Measurements from ENCODE around the gene SERP2. TPM values are rescaled to one million over a fixed set of nuclear protein-coding genes. Genes with fewer than 3 reads are reported as not detected.

Gene SERP2
- total and polyA plus RNA-seq, 9 of the 15 experiments (the other 6 are each of a cell fraction or from before 2014, with no cell fraction given), result 0.13 TPM; not detected in 8

DNA sequence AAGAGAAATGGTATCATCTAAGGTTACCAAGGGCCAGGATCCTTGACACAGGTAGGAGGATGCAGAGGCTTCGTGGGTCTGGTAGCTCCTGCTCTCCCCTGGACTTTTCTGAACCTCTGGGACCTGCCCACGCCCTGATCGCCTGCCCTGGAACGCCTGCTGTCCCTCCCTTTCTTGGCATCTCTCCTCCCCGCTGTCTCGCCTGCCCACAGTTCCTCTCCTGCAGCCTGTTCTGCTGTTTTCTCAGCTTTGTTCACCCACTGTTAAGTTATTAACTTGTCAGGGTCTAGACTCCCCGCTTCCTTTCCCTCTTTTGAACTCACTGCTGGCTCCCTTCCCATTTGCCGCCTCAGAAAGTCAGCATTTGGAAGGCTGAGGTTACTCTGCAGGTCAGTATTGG lies 19.8 kb downstream of the SERP2 start (continued):
- TF ChIP-seq YY1 (IDR thresholded peaks at IDR 0.05; ENCODE audit: borderline replicate concordance in 1 of 3, control insufficient read depth in 1 of 3, extremely low read depth in 1 of 3, insufficient read depth in 3 of 3, insufficient read length in 1 of 3, insufficient replicate concordance in 2 of 3, low read depth in 1 of 3, low read length in 2 of 3) (no peak), FOXA1 (IDR thresholded peaks at IDR 0.05; ENCODE audit: borderline replicate concordance) (no peak), PML (IDR thresholded peaks at IDR 0.05; ENCODE audit: low read length) (no peak)
- TF ChIP-seq, protein P1, sequence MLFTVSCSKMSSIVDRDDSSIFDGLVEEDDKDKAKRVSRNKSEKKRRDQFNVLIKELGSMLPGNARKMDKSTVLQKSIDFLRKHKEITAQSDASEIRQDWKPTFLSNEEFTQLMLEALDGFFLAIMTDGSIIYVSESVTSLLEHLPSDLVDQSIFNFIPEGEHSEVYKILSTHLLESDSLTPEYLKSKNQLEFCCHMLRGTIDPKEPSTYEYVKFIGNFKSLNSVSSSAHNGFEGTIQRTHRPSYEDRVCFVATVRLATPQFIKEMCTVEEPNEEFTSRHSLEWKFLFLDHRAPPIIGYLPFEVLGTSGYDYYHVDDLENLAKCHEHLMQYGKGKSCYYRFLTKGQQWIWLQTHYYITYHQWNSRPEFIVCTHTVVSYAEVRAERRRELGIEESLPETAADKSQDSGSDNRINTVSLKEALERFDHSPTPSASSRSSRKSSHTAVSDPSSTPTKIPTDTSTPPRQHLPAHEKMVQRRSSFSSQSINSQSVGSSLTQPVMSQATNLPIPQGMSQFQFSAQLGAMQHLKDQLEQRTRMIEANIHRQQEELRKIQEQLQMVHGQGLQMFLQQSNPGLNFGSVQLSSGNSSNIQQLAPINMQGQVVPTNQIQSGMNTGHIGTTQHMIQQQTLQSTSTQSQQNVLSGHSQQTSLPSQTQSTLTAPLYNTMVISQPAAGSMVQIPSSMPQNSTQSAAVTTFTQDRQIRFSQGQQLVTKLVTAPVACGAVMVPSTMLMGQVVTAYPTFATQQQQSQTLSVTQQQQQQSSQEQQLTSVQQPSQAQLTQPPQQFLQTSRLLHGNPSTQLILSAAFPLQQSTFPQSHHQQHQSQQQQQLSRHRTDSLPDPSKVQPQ (CRISPR knock-in tag; IDR thresholded peaks at IDR 0.05; ENCODE audit: borderline replicate concordance), result no peak
- TF ChIP-seq, protein P2, sequence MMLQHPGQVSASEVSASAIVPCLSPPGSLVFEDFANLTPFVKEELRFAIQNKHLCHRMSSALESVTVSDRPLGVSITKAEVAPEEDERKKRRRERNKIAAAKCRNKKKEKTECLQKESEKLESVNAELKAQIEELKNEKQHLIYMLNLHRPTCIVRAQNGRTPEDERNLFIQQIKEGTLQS (IDR thresholded peaks at IDR 0.05), result no peak
- TF ChIP-seq, protein P2 (CRISPR knock-in tag; conservative IDR thresholded peaks at IDR 0.05), result no peak

DNA sequence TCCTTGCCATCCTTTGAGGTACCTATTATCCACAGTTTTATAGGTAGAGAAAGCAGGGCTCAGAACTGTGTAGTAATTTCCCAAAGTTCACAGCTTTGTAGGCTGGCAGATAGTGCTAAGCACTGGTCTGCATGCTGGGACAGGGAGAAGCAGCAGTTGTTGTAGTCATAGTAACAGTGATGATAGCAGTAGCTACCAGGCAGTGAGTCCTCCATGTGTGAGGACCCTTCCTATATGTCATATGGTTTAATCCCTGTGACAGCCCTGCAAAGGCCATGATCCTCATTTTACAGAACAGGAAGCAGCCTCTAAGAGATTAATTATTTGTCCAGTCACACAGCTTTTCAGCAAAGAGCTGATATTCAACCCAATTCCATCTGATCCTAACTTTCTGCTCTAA lies 21.0 kb downstream of the SERP2 start:
- peaks cover 23 to 35% of the 10 kb centered on the region in 2 experiments; a peak in 4 of 5 replicates for H3K4me1 ChIP-seq (replicated peaks in 1 of 2; ENCODE audit: control insufficient read depth in 2 of 2, insufficient read depth in 2 of 2, low read length in 2 of 2)
- in situ Hi-C loops (cut with MboI), result no loop called here
- POLR2A ChIA-PET, result no interaction called here
- H4K20me1 ChIP-seq (replicated peaks; ENCODE audit: control insufficient read depth, insufficient read depth, low read length), result no peaks in the 10 kb centered on the region
- H3K4me2 ChIP-seq (ENCODE audit: insufficient read depth, low read length), result no peak overlapping the region
- H3K27ac ChIP-seq (ENCODE audit: extremely low read depth, low read depth, low read length), result no peak overlapping the region
- intact Hi-C loops (cut with micrococcal nuclease), result no loop called here
- H3K27me3 ChIP-seq (ENCODE audit: control insufficient read depth in 2 of 2, insufficient read depth in 2 of 2, low read length in 2 of 2), result no peaks in the 10 kb centered on the region
- no peak overlapping the region for H2AFZ ChIP-seq (ENCODE audit: low read depth, low read length)
- H3K9me3 ChIP-seq (replicated peaks; ENCODE audit: control insufficient read depth, insufficient read depth, low read depth, low read length), result no peaks in the 10 kb centered on the region
- H3K9me1 ChIP-seq (ENCODE audit: control insufficient read depth, insufficient read depth, low read length), result no peaks in the 10 kb centered on the region
- H3K9ac ChIP-seq (ENCODE audit: insufficient read depth in 1 of 2, low read depth in 2 of 2, low read length in 2 of 2), result no peak overlapping the region
- no peak for DNase-seq (ENCODE audit: extremely low read depth in 1 of 4, low spot score in 3 of 4)
- no peak for ATAC-seq
- CTCF ChIA-PET (ENCODE audit: low intra/inter-chr PET ratio), result no interaction called here
- no peaks in the 10 kb centered on the region for H3K79me2 ChIP-seq (ENCODE audit: control insufficient read depth, insufficient read depth, low read length)
- no peak overlapping the region for H3K4me3 ChIP-seq
- H3K36me3 ChIP-seq (ENCODE audit: control insufficient read depth, insufficient read depth, low read length), result no peaks in the 10 kb centered on the region
- no peak for FAIRE-seq
- no TSS peak for BruUV-seq (replicated peaks)
- TF ChIP-seq, protein P3, sequence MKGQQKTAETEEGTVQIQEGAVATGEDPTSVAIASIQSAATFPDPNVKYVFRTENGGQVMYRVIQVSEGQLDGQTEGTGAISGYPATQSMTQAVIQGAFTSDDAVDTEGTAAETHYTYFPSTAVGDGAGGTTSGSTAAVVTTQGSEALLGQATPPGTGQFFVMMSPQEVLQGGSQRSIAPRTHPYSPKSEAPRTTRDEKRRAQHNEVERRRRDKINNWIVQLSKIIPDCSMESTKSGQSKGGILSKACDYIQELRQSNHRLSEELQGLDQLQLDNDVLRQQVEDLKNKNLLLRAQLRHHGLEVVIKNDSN (CRISPR knock-in tag; IDR thresholded peaks at IDR 0.05), result no peak
- TF ChIP-seq ZNF695 (CRISPR knock-in tag; IDR thresholded peaks at IDR 0.05), result no peak
- TF ChIP-seq, protein P4, sequence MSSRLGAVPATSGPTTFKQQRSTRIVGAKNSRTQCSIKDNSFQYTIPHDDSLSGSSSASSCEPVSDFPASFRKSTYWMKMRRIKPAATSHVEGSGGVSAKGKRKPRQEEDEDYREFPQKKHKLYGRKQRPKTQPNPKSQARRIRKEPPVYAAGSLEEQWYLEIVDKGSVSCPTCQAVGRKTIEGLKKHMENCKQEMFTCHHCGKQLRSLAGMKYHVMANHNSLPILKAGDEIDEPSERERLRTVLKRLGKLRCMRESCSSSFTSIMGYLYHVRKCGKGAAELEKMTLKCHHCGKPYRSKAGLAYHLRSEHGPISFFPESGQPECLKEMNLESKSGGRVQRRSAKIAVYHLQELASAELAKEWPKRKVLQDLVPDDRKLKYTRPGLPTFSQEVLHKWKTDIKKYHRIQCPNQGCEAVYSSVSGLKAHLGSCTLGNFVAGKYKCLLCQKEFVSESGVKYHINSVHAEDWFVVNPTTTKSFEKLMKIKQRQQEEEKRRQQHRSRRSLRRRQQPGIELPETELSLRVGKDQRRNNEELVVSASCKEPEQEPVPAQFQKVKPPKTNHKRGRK (tag; IDR thresholded peaks at IDR 0.05), result no peak
- TF ChIP-seq, protein P5, sequence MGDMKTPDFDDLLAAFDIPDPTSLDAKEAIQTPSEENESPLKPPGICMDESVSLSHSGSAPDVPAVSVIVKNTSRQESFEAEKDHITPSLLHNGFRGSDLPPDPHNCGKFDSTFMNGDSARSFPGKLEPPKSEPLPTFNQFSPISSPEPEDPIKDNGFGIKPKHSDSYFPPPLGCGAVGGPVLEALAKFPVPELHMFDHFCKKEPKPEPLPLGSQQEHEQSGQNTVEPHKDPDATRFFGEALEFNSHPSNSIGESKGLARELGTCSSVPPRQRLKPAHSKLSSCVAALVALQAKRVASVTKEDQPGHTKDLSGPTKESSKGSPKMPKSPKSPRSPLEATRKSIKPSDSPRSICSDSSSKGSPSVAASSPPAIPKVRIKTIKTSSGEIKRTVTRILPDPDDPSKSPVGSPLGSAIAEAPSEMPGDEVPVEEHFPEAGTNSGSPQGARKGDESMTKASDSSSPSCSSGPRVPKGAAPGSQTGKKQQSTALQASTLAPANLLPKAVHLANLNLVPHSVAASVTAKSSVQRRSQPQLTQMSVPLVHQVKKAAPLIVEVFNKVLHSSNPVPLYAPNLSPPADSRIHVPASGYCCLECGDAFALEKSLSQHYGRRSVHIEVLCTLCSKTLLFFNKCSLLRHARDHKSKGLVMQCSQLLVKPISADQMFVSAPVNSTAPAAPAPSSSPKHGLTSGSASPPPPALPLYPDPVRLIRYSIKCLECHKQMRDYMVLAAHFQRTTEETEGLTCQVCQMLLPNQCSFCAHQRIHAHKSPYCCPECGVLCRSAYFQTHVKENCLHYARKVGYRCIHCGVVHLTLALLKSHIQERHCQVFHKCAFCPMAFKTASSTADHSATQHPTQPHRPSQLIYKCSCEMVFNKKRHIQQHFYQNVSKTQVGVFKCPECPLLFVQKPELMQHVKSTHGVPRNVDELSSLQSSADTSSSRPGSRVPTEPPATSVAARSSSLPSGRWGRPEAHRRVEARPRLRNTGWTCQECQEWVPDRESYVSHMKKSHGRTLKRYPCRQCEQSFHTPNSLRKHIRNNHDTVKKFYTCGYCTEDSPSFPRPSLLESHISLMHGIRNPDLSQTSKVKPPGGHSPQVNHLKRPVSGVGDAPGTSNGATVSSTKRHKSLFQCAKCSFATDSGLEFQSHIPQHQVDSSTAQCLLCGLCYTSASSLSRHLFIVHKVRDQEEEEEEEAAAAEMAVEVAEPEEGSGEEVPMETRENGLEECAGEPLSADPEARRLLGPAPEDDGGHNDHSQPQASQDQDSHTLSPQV (IDR thresholded peaks at IDR 0.05), result no peak

All from K562 (cell line).